ENCODE results near the gene RARB.

GRCh38 chr3:25461946-25462345 is 33.9 kb downstream of the RARB start:
- TF ChIP-seq, protein P1, sequence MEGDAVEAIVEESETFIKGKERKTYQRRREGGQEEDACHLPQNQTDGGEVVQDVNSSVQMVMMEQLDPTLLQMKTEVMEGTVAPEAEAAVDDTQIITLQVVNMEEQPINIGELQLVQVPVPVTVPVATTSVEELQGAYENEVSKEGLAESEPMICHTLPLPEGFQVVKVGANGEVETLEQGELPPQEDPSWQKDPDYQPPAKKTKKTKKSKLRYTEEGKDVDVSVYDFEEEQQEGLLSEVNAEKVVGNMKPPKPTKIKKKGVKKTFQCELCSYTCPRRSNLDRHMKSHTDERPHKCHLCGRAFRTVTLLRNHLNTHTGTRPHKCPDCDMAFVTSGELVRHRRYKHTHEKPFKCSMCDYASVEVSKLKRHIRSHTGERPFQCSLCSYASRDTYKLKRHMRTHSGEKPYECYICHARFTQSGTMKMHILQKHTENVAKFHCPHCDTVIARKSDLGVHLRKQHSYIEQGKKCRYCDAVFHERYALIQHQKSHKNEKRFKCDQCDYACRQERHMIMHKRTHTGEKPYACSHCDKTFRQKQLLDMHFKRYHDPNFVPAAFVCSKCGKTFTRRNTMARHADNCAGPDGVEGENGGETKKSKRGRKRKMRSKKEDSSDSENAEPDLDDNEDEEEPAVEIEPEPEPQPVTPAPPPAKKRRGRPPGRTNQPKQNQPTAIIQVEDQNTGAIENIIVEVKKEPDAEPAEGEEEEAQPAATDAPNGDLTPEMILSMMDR (IDR thresholded peaks at IDR 0.05): no peak
- no peak for TF ChIP-seq POLR2A (IDR thresholded peaks at IDR 0.05)
